MG63 (cell line): ENCODE data around the gene TRPM3. TPM values are rescaled to one million over a fixed set of nuclear protein-coding genes. Genes with fewer than 3 reads are reported as not detected.

Experiments
- DNase-seq: peaks from one replicate; pipeline ENCODE4 v3.0.0-alpha.2; 2020
- H3K27me3 ChIP-seq: fragments of 250-450 bp; sonication (Bioruptor Pico); 2 replicates; pipeline ENCODE4 v1.5.1; 2020; ENCODE audit warnings: mild to moderate bottlenecking, moderate library complexity
- H3K36me3 ChIP-seq: fragments of 250-450 bp; sonication (Bioruptor Pico); 2 replicates; pipeline ENCODE4 v1.5.1; 2020; ENCODE audit warnings: mild to moderate bottlenecking, moderate library complexity
- H3K4me3 ChIP-seq: fragments of 250-450 bp; sonication (Bioruptor Pico); 2 replicates; pipeline ENCODE4 v1.5.1; 2020; ENCODE audit warnings: mild to moderate bottlenecking, moderate library complexity
- H3K9me3 ChIP-seq: fragments of 250-450 bp; sonication (Bioruptor Pico); 2 replicates; pipeline ENCODE4 v1.5.1; 2020; ENCODE audit warnings: mild to moderate bottlenecking, moderate library complexity
- total RNA-seq: library from RNA; depleted of rRNA; stranded (reverse); fragments of >200 nt; shearing (Covaris generic); gene quantifications from 2 replicates; pipeline ENCODE4 v1.2.3, GENCODE V29; 2014; ENCODE audit warnings: low replicate concordance

Gene TRPM3
- total RNA-seq, 1 experiment from 2014 or later: not detected

DNA sequence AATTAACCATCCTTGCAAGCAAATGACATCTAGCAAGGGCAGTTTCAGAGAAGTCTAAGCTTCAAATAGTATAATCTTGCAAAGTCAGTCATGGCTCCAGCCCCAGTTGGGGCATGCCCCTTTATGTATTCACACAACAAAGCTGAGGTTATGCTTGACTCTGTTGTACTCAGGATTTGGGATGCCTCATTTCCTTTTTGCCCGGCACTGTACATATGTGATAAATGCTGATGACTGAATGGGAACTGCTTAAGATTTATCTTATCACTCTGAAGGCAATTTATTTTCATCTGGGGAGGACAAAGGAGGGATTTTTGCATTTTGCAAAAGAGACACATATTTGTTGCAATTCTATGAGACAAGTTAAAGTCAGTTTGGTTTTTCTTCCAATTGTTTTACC lies 219.2 kb downstream of the TRPM3 start:
- Histone ChIP-seq H3K36me3 (no peaks in the 10 kb centered on the region), H3K4me3 (no peak overlapping the region), H3K27me3 (no peaks in the 10 kb centered on the region), H3K9me3 (no peaks in the 10 kb centered on the region)
- DNase-seq: no peak

DNA sequence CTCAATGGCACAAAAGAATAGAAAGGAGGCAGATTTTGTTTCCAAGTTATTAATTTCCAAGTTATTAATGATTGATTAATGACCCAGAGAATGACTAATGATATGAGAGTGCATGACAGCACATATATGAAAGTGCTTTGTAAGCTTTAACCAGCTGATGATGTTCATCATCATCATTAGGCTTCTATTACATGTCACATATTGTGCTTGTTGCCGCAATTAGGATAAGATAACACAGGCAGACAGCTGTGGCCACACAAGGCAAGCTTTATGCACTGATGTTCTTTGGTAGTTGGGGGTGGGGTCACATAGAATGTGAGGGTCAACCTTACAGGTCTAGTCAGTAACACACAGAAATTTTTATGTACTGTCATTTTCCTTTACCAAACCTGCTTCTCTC lies 219.7 kb downstream of the TRPM3 start:
- no peak overlapping the region for H3K4me3 ChIP-seq
- no peaks in the 10 kb centered on the region for H3K36me3 ChIP-seq
- no peak for DNase-seq
- no peaks in the 10 kb centered on the region for H3K9me3 ChIP-seq
- no peaks in the 10 kb centered on the region for H3K27me3 ChIP-seq

- no peak for DNase-seq
- Histone ChIP-seq H3K36me3 (no peaks in the 10 kb centered on the region), H3K4me3 (no peak overlapping the region), H3K9me3 (no peaks in the 10 kb centered on the region), H3K27me3 (no peaks in the 10 kb centered on the region)
These were observed 220.4 kb downstream of the TRPM3 start for GRCh38 chr9:70901013-70901412.

GRCh38 chr9:70893580-70894122 lies 227.8 kb downstream of the TRPM3 start:
- no peaks in the 10 kb centered on the region for H3K36me3 ChIP-seq
- H3K27me3 ChIP-seq: no peaks in the 10 kb centered on the region
- no peaks in the 10 kb centered on the region for H3K9me3 ChIP-seq
- H3K4me3 ChIP-seq: no peak overlapping the region
- no peak for DNase-seq

GRCh38 chr9:70888471-70888870 lies 232.9 kb downstream of the TRPM3 start:
- Histone ChIP-seq H3K27me3 (no peaks in the 10 kb centered on the region), H3K36me3 (no peaks in the 10 kb centered on the region), H3K4me3 (no peak overlapping the region), H3K9me3 (no peaks in the 10 kb centered on the region)
- no peak for DNase-seq

GRCh38 chr9:70887826-70888225 lies 233.6 kb downstream of the TRPM3 start:
- no peak overlapping the region for H3K4me3 ChIP-seq
- H3K9me3 ChIP-seq: no peaks in the 10 kb centered on the region
- no peaks in the 10 kb centered on the region for H3K27me3 ChIP-seq
- no peaks in the 10 kb centered on the region for H3K36me3 ChIP-seq
- no peak for DNase-seq

GRCh38 chr9:70883963-70884793 lies 237.2 kb downstream of the TRPM3 start:
- H3K4me3 ChIP-seq: no peak overlapping the region
- H3K9me3 ChIP-seq: no peaks in the 10 kb centered on the region
- H3K27me3 ChIP-seq: no peaks in the 10 kb centered on the region
- DNase-seq: no peak
- H3K36me3 ChIP-seq: no peaks in the 10 kb centered on the region

DNA sequence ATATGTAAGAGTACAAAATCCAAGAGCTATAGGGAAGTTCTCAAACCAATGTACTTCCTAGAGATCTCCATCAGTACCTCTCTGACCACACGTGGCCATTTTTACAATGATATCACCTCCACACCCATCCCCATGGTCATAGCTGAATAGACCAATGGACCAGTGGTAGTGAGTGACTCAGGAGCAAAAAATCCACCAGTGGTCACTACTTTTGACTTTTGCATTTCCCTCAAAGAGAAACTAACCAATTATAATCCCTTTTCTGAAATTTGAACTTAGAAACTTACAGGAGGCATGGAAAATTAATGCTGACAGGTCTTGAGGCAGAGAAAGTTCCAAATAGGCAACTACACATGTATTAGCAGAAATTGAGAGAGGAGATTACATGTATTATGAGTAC lies 238.4 kb downstream of the TRPM3 start:
- no peak overlapping the region for H3K4me3 ChIP-seq
- no peaks in the 10 kb centered on the region for H3K9me3 ChIP-seq
- no peaks in the 10 kb centered on the region for H3K27me3 ChIP-seq
- no peak for DNase-seq
- H3K36me3 ChIP-seq: no peaks in the 10 kb centered on the region

DNA sequence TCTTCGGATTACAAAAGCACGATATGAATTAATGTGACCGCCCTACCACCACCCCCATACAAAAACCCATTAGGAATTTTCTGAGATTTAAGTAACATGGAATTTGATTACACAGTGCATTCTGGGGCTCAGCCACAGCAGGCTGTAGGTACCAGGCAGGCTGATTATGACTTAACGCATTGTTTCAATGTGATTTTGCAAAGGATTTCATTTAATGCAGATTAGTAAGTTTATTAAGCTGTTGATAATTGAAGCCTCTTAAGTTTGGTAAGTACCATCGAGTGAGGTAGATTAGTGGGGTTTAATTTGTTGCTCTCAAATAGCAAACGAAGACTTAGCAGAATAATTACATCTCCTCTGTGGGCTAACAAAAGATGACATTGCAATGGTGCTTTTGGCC lies 240.1 kb downstream of the TRPM3 start:
- Histone ChIP-seq H3K36me3 (no peaks in the 10 kb centered on the region), H3K27me3 (no peaks in the 10 kb centered on the region), H3K9me3 (no peaks in the 10 kb centered on the region), H3K4me3 (no peak overlapping the region)
- no peak for DNase-seq

DNA sequence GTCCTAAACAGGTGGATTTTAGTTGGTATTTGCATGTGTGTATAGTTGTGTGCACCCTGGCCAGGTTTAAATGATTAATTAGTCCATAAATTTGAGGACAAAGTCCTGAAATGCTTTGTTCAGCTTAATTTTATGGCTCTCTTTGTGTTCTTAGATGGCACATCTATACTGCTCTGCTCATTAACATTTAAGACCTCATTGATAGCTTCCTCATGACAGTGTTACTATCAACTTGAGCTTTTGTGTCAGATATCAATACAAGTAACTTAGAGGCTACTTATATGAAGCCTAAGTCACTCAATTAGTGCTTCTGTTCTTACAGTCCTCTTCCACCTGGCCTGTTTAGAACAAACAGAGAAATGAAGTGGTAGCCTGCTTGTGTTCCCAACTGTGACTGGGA lies 240.9 kb downstream of the TRPM3 start:
- Histone ChIP-seq H3K4me3 (no peak overlapping the region), H3K36me3 (no peaks in the 10 kb centered on the region), H3K27me3 (no peaks in the 10 kb centered on the region), H3K9me3 (no peaks in the 10 kb centered on the region)
- DNase-seq: no peak

- DNase-seq: no peak
- no peaks in the 10 kb centered on the region for H3K36me3 ChIP-seq
- H3K9me3 ChIP-seq: no peaks in the 10 kb centered on the region
- no peak overlapping the region for H3K4me3 ChIP-seq
- H3K27me3 ChIP-seq: no peaks in the 10 kb centered on the region
These were observed 242.8 kb downstream of the TRPM3 start for GRCh38 chr9:70878576-70878975.

DNA sequence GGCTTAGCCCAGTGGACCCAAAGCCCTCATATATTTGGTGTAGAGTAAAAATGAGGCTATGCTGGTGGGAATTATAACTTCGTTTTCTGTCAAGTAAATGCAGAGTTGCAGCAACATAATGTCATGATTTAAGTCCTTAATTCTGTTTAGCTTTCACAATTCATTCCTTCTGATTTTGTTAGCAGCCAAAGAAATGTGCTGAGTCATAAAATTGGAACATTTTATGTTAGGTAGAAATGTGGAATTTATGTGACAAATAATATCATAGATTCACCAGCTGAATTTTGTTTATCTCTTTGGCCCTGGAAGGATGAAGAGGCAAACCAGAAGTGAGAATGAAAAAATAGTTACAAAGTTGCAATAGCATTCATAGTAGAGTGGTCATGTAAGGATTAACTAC lies 247.0 kb downstream of the TRPM3 start:
- Histone ChIP-seq H3K9me3 (no peaks in the 10 kb centered on the region), H3K4me3 (no peak overlapping the region), H3K36me3 (no peaks in the 10 kb centered on the region), H3K27me3 (no peaks in the 10 kb centered on the region)
- no peak for DNase-seq

DNA sequence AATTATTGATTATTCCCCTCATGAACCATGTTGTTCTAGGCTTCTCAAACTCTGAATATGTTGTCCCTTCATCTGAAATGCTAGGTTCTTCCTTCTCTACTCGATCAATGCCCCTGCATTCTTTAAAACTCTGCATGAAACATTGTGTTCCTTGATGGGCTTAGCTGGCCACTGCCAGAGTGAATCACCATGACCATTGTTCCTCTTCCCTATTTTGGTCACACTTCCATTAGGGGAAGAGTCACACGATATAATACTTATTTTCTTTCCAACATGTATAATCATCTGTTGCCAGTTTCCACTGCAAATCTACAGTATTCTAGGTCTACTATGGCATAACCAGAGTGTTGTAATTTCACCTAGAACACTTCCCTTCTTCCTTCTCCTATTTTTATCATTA lies 247.9 kb downstream of the TRPM3 start:
- Histone ChIP-seq H3K36me3 (no peaks in the 10 kb centered on the region), H3K4me3 (no peak overlapping the region), H3K27me3 (no peaks in the 10 kb centered on the region), H3K9me3 (no peaks in the 10 kb centered on the region)
- DNase-seq: no peak

DNA sequence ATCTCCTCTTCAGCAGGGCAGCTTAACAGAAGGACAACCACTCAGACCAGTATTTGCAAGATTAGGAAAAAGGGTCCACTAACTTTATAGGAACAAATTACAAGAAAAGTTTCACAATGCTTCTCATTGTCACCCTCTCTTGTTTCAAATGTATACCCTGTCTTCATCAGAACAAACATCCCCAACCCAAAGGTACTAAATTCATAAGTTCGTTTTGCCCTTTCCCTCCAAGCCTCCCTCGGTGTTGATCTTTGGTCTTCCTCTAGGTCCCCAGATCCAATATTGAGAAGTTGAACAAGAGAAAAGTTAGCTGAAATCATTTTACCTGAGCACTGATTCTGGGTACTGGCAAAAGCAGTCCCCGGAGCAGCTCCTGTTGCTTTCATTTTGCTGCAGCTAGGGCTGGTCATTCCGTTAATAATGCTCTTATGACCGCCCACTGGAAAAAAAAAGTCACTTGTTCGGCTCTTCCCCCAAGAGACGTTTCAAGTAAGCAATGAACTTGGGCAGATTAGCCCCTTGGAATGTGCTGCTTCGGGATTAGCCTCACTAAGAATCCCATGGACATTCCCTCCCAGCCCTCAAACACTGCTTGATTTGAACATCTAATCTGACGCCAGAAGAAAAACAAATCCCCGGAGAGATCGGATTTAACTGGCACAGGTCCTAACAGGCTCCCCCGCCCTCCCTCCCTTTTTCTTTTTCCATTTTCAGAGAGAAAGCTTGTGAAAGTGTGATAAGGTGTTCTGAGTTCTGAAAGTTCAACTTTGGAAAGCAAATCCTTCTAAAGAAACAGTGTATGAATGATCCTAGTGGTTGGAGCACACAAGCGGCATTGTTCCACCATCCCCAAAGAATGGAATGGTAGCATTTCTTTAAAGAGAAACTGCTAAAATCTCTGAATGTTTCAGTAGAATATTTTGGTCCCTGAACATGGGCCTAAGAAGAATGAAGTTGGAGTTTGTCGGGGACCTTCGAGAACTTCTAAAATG lies 252.5 kb downstream of the TRPM3 start:
- peak; percentile 1 for DNase-seq
- Histone ChIP-seq H3K36me3 (no peaks in the 10 kb centered on the region), H3K4me3 (peak overlapping the region; percentile 32), H3K27me3 (no peaks in the 10 kb centered on the region), H3K9me3 (no peaks in the 10 kb centered on the region)

DNA sequence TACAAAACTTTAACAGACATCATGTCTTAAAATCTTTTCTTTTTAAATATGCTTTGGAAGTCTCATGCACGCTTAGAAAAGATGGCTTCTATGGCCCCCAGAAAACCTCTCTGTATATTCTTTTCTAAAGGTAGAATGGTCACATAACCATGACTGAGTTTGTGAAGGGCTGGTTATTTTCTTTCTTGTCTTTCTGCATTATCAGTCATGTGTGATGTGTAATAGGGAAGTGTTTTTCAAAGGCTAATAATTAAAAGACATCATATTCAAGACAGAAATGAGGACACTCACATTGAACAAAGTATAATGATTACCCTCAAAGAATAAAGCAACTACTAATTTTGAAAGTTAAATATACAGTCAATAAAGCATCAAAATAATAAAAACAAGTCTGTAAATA lies 253.4 kb downstream of the TRPM3 start:
- DNase-seq: no peak
- Histone ChIP-seq H3K36me3 (no peaks in the 10 kb centered on the region), H3K4me3 (no peak overlapping the region), H3K27me3 (no peaks in the 10 kb centered on the region), H3K9me3 (no peaks in the 10 kb centered on the region)

GRCh38 chr9:70865471-70865870 lies 255.9 kb downstream of the TRPM3 start:
- H3K27me3 ChIP-seq: no peaks in the 10 kb centered on the region
- no peaks in the 10 kb centered on the region for H3K36me3 ChIP-seq

DNA sequence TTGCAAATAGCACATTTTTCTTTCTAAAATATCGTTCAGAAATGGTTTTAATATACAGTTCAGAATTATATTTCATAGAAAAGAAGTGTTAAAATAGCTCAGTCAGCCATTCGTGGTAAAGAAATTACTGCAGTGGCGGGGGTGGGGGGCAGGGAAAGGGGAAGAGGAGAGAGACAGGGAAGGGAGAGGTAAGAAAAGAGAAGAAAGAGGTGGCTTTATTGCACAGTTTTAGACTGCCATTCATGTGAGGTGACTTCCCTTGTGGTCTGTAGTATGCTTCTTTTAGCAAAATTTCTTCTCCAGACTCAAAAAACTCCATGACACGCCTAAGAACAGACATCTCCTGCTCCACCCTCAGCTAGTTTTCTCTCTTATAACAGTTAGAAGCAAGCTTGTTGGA lies 259.6 kb downstream of the TRPM3 start:
- Histone ChIP-seq H3K27me3 (no peaks in the 10 kb centered on the region), H3K9me3 (no peaks in the 10 kb centered on the region), H3K36me3 (no peaks in the 10 kb centered on the region), H3K4me3 (no peak overlapping the region)
- DNase-seq: no peak

More at GRCh38 chr9:70865471-70865870, 255.9 kb downstream of the TRPM3 start:
- Histone ChIP-seq H3K9me3 (no peaks in the 10 kb centered on the region), H3K4me3 (no peak overlapping the region)
- no peak for DNase-seq
